HG03575 (cell line): ENCODE data around the gene CFAP100.

Experiments used
- ATAC-seq: cut with Tn5 transposase; IDR thresholded peaks from one replicate; pipeline ENCODE4 v1.9.1; 2021; ENCODE audit not compliant: unreplicated experiment, insufficient number of reproducible peaks, low FRiP score; ENCODE audit errors: extremely low read depth

The CFAP100 gene

GRCh38 chr3:126465928-126466544, 71.3 kb downstream of the CFAP100 start:
- no peak for ATAC-seq

DNA sequence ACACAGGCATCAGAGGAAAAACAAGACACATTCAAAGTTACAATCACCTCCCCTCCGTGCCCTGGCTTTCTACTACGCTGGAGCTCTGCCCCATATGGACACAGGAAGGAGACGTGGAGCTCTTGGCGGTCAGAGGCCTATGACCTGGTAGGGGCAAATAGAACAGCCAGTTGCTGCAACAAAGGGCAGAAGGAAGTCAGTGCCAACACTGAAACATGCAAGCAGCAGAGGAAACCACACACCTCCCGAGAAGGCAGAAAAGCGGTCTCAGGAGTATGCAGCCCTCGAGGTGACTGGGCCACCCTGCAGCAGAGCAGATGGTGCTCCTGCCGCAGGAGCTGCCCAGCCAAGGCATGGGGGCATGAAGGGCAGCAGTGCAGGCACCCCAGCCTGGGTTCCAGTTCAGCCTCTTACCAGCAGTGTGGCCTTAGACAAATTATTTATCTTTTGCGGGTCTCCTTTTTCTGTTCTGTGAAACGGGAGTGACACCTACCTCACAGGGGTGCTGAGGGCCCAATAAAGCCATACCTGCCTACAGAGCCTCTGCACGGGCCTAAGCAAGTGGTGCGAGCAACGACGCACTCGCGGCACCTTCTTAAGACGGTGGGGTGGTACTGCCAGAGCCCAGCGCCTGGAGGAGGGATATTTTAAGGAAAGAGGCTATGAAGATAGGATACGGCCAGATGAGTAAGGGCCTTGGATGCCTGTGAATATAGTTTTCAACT, 72.3 kb downstream of the CFAP100 start:
- ATAC-seq: no peak

GRCh38 chr3:126467611-126467955, 72.9 kb downstream of the CFAP100 start:
- no peak for ATAC-seq

DNA sequence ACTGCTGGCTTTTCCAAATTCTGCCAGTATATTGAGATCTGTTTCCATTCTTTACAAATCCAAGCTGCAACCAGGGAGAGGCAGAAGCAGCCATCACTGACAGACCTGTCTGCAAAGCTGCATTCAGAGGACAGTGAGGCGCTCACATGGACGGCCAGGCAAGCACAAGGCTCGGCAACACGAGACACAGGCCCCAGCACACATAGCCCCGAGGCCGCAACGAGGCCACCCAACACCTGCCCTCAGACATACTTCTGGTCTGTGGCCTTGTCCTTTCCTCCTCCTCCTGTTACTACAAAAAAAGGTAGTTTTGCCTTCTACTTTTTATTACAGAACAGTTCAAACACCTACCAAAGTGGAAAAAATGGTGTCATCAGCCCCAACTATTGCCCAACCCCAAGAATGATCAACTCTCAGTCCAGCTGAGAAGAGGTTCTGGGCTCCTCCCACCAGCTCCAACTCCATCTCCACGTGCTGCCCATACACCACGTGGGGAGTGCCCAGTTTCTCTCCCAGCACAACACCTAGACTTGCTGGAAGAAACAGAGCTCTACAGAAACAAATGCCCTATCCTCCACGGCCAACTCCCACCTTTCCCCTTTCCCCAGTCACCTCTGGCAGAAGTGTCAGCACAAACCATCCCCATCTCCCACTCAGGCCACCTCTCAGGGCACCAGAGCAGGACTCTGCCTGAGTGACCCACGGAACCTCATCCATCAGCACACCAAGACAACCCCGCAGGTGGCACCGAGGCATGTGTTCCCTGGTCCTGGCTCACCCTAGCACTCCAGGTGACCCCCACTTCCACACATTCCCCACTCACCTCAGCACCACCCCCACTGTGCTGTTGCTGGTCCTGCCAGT, 73.6 kb downstream of the CFAP100 start:
- ATAC-seq: no peak

- no peak for ATAC-seq
These were observed 74.8 kb downstream of the CFAP100 start for GRCh38 chr3:126469479-126469878.

DNA sequence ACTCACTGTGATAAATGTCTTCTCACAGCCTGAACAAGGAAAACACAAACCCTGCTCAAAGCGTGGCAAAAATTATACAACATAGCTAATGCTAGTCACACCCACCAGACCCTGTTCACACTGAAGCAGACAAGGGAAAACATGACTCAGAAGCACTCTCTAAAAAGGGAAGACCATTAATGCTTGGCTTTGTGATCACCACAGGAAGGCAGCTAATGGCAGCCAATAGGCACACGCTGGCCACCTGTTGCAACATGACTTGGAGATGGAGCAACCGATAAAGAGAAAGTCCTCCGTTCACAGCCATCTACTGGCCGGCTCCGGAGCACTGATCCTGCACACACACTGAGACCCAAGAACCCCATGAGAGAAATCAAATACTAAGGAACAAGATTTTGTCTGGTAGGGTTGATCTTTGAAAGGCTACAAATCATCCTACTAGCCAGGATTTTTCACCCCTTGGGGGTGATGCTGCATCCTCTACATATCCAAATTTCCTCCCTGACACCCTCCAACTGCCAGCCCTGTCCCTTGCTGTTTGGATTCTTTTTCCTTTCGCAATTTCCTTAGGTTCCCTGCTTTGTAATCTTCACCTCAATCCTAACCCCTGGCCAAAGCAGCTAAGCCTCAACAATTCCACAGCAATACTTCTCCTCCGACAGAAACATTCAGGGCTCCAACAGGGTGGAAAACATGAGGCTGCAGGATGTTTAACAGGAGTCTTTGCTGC, 77.7 kb downstream of the CFAP100 start:
- no peak for ATAC-seq

DNA sequence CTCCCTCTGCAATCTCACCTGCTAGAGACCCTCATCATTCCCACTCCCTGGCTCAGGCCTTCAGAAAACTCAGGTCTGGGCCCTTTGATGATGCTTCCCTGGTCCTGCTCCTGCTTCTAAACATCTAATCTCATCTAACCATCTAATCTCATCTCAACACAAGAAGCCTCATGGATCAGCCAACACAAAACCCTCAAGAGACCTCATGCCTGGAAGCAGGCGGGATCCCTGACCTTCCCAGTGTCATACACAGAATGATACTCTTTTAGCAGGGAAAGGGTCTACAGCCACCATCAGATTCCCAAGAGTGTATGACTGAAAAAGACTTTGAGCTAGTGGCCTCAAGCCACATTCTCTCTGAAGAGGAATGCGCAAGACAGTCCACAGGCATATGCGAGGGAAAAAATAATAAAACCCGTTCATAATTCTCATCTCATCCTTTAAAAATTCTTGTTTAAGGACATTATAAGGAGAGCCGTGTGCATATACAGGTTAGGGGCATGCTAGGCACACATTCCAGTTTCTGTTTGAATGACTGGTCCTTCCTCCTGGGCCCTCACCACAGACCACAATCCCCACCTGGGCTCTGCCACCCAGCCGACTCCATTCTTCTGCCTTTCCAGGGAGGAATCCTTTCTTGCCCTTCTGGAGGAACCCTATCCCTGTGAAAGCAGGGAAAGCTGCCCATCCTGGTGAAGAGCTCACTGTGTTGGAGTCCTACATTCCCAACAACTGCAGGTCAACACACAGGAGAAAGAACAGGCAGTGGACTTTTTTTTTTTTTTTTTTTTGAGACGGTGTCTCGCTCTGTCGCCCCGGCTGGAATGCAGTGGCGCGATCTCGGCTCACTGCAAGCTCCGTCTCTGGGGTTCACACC, 78.8 kb downstream of the CFAP100 start:
- ATAC-seq: no peak

DNA sequence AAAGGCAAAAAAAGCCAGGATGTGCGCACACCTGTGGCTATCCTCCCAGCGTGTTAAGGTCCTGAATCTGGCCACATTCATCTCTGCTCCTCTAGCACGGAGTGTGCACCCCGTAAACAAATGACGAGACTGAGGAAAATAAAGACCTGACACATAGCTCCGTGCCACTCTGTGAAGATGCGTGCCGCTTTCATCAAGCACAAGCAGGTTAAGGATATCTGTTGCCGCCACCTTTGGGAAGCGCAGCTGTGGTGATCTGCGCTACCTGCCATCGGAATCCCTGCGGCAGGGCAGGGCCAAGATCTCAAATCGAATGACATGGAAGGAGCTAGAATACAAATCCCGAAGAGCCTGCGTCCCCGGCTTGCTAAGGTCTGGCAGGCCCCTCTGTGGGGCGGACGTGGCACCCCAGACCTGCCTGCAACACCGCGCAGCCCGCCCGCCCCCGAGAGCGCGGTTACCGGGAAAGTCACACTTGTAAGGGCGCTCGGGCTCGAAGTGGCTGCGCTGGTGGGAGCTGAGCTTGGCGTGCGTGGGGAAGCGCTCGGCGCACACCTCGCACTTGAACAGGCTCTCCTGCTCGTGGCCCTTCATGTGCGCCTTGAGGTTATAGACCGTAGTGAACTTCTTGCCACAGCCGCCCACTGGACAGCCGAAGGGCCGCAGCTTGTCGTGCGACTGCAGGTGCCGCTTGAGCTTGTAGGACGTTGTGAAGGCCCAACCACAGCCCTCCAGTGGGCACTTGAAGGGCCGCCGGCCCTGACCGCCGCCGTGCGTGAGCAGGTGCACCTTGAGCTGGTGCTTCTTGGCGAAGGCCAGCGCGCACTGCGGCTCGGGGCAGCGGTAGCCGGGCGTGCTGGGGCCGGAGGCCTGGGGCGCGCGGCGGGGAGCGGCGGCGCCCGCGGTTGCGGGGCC, 80.0 kb downstream of the CFAP100 start:
- no peak for ATAC-seq

GRCh38 chr3:126475413-126476114, 80.9 kb downstream of the CFAP100 start, which contains the start of gene ZXDC:
TSS of gene ZXDC (minus strand) at chr3:126475891. CDS start at chr3:126475865, 26 bp downstream.
- no peak for ATAC-seq

- no peak for ATAC-seq
These were observed 81.7 kb downstream of the CFAP100 start for GRCh38 chr3:126476166-126477060.

DNA sequence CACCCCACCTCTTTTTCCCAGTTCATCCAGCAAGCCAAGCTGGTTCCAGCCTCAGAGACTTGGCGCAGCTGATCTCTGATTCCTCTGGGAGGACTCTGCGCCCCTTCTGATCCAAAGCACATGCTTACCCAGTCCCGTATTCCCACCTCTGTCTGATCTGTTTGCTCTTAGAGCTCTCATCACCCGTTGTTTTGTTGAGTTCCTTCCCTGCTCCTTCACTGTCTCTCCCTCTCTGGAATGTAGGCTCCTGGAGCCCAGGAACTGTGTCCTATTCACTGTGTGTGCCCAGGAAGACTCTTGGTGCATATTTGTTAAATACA, 82.3 kb downstream of the CFAP100 start:
- ATAC-seq: no peak

- ATAC-seq: no peak
These were observed 84.0 kb downstream of the CFAP100 start for GRCh38 chr3:126478581-126479310.

DNA sequence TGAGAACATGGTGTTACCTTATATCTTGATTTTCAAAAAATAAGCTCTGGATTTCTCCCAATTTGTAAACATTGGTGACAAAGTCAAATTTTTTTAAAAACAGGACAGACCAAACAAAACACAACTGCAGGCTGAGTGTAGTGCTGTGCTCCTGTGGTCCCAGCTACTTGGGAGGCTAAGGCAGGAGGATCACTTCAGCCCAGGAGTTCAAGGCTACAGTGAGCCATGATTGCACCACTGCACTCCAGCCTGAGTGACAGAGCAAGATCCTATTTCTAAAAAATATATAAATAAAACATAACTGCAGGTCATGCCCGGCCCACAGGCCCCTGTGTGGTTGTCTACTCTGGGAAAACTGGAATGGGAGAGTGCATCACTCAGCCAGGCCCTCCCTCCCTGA, 84.9 kb downstream of the CFAP100 start:
- ATAC-seq: no peak

GRCh38 chr3:126480206-126480605, 85.5 kb downstream of the CFAP100 start:
- ATAC-seq: no peak

GRCh38 chr3:126480861-126481260, 86.2 kb downstream of the CFAP100 start:
- no peak for ATAC-seq
